Muscle layer of colon (tissue), 2 donors: ENCODE results near the gene CCND2.

ENCODE experiments used
- H3K27ac ChIP-seq: one replicate; pipeline ENCODE4 v1.7.0; 2013; ENCODE audit warnings: low read depth, mild to moderate bottlenecking, low read length, moderate library complexity
- H3K27me3 ChIP-seq, 2 donors: one replicate each; pipeline ENCODE4 v1.7.0; 2013; ENCODE audit warnings: low read length in 2 of 2, mild to moderate bottlenecking in 2 of 2; ENCODE audit not compliant: insufficient read depth in 2 of 2, control insufficient read depth in 1 of 2
- H3K36me3 ChIP-seq: one replicate; pipeline ENCODE4 v1.7.0; 2013; ENCODE audit warnings: mild to moderate bottlenecking, low read length; ENCODE audit not compliant: insufficient read depth
- H3K4me1 ChIP-seq: one replicate; pipeline ENCODE4 v1.7.0; 2013; ENCODE audit warnings: mild to moderate bottlenecking, low read length; ENCODE audit not compliant: insufficient read depth
- H3K4me3 ChIP-seq, 2 donors: one replicate each; pipeline ENCODE4 v1.7.0; 2013; ENCODE audit warnings: low read length in 2 of 2, low read depth in 1 of 2, mild to moderate bottlenecking in 1 of 2, moderate library complexity in 1 of 2
- H3K9ac ChIP-seq: one replicate; pipeline ENCODE4 v1.7.0; 2013; ENCODE audit warnings: low read length
- H3K9me3 ChIP-seq: one replicate; pipeline ENCODE4 v1.7.0; 2013; ENCODE audit warnings: mild to moderate bottlenecking, low read length
- donor health status: abdominal sarcoma.
- donor health status: Adenocarcinoma of cecum.

CCND2 gene

DNA sequence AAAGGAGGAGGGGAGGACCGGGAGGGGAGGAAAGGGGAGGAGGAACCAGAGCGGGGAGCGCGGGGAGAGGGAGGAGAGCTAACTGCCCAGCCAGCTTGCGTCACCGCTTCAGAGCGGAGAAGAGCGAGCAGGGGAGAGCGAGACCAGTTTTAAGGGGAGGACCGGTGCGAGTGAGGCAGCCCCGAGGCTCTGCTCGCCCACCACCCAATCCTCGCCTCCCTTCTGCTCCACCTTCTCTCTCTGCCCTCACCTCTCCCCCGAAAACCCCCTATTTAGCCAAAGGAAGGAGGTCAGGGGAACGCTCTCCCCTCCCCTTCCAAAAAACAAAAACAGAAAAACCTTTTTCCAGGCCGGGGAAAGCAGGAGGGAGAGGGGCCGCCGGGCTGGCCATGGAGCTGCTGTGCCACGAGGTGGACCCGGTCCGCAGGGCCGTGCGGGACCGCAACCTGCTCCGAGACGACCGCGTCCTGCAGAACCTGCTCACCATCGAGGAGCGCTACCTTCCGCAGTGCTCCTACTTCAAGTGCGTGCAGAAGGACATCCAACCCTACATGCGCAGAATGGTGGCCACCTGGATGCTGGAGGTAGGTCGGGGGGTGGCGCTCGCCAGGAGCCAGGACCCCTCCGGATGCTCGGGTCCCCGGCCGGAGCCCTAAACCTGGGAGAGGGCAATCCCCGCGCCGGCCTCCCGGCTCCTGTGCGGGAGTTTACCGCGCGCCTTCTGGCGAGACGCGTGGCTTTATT, at the start of gene CCND2:
CCND2 (plus strand) TSS at position 111 of the 744 bp plus-strand sequence; CDS start at position 390, 279 bp downstream.
- Histone ChIP-seq H3K9me3 (no peaks in the 10 kb centered on the region), H3K36me3 (peaks cover 23% of the 10 kb centered on the region), H3K4me3 (peak within 1 kb of the TSS; percentile 67 to 98), H3K27me3 (no peaks in the 10 kb centered on the region), H3K27ac (peak within 1 kb of the TSS; percentile 99), H3K4me1 (peaks cover 41% of the 10 kb centered on the region), H3K9ac (peak within 1 kb of the TSS; percentile 98)

DNA sequence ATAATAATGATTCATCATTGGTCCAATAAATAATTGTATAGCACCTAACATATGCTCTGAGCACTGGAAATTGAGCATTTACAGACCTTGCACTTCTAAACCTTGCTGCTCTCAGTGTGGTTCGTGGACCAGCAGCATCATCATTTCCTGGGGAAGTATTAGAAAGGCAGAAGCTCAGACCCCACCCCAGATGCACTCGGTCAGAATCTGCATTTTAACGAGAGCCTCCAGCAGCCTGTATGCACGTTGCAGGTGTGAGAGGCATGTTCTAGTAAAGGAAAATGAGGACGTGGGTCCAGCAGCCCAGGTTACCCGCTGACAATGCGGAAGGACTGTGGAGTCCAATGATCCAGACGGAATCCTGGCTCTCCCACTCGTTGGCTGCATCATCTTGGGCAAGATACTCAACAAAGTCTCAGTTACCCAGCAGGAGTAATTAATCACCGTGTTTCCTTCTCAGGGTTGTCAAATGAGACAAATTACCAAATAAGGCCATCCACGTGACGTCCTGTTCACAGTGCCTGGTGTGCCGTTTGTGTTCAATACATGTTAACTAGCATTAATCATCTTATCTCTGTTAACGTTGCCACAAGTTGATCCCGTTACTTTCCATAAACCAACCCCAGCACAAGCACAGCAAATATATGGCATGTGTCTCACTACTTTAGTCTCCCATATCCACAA, 49.2 kb upstream of the CCND2 start:
- H3K36me3 ChIP-seq, result no peaks in the 10 kb centered on the region
- no peaks in the 10 kb centered on the region for H3K9me3 ChIP-seq
- no peaks in the 10 kb centered on the region for H3K27me3 ChIP-seq
- no peak overlapping the region for H3K4me3 ChIP-seq
- H3K4me1 ChIP-seq, result no peaks in the 10 kb centered on the region
- H3K9ac ChIP-seq, result no peak overlapping the region
- no peak overlapping the region for H3K27ac ChIP-seq

DNA sequence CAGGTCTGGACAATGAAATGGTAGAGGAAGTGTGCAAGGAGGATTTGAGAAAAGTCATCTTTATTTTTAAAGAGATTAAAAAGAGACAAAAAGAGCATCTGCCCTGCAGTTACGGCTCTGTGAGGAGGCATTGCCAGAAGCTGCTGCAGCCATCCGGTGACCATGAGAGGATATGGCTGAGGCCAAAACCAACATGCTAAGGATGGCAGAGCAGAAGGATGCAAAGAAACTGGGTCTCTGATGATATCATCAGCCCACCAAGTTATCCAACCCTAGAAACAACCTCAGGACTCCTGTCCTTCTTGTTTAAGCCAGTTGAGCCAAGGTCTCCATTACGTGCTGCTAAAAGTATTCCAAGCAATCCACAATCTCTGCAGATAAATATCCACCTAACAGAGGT, 48.0 kb upstream of the CCND2 start:
- no peak overlapping the region for H3K27ac ChIP-seq
- no peaks in the 10 kb centered on the region for H3K9me3 ChIP-seq

GRCh38 chr12:4227046-4227445, 46.5 kb upstream of the CCND2 start:
- no peak overlapping the region for H3K9ac ChIP-seq
- H3K9me3 ChIP-seq, result no peaks in the 10 kb centered on the region
- H3K4me1 ChIP-seq, result no peaks in the 10 kb centered on the region
- H3K36me3 ChIP-seq, result no peaks in the 10 kb centered on the region
- H3K27me3 ChIP-seq, result no peaks in the 10 kb centered on the region
- H3K27ac ChIP-seq, result no peak overlapping the region
- H3K4me3 ChIP-seq, result no peak overlapping the region

More for the DNA sequence above, 48.0 kb upstream of the CCND2 start:
- Histone ChIP-seq H3K4me3 (no peak overlapping the region), H3K4me1 (no peaks in the 10 kb centered on the region), H3K9ac (no peak overlapping the region), H3K36me3 (no peaks in the 10 kb centered on the region), H3K27me3 (no peaks in the 10 kb centered on the region)

- H3K4me3 ChIP-seq, result no peak overlapping the region
Observed at GRCh38 chr12:4228122-4228580, 45.4 kb upstream of the CCND2 start.

GRCh38 chr12:4230526-4230925, 43.0 kb upstream of the CCND2 start:
- Histone ChIP-seq H3K36me3 (no peaks in the 10 kb centered on the region), H3K4me3 (no peak overlapping the region), H3K4me1 (no peaks in the 10 kb centered on the region), H3K9me3 (no peaks in the 10 kb centered on the region), H3K9ac (no peak overlapping the region), H3K27ac (no peak overlapping the region), H3K27me3 (no peaks in the 10 kb centered on the region)

More at GRCh38 chr12:4228122-4228580, 45.4 kb upstream of the CCND2 start:
- Histone ChIP-seq H3K4me1 (no peaks in the 10 kb centered on the region), H3K9me3 (no peaks in the 10 kb centered on the region), H3K9ac (no peak overlapping the region), H3K27ac (no peak overlapping the region), H3K27me3 (no peaks in the 10 kb centered on the region), H3K36me3 (no peaks in the 10 kb centered on the region)

DNA sequence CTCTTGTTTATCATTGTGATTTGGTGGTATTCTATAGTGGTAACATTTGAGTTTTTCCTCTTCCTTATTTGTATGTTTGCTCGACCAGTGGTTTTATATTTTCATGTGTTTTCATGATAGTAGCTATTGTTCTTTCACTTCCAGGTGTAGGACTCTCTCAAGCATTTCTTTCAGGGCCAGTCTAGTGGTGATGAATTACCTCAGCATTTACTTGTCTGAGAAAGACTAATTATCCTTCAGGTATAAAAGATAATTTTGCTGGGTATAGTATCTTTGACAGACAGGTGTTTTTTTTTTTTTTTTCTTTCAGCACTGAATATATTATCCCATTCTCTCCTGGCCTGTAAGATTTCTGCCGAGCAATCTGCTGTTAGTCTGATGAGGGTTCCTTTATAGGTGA, 35.0 kb upstream of the CCND2 start:
- H3K4me3 ChIP-seq, result no peak overlapping the region
- H3K27me3 ChIP-seq, result no peaks in the 10 kb centered on the region
- H3K4me1 ChIP-seq, result no peaks in the 10 kb centered on the region
- H3K36me3 ChIP-seq, result no peaks in the 10 kb centered on the region
- peaks cover 8% of the 10 kb centered on the region for H3K9me3 ChIP-seq
- H3K27ac ChIP-seq, result no peak overlapping the region
- no peak overlapping the region for H3K9ac ChIP-seq

GRCh38 chr12:4239746-4240145, 33.8 kb upstream of the CCND2 start:
- Histone ChIP-seq H3K4me1 (no peaks in the 10 kb centered on the region), H3K27me3 (no peaks in the 10 kb centered on the region), H3K27ac (no peak overlapping the region), H3K9me3 (peaks cover 8% of the 10 kb centered on the region), H3K36me3 (no peaks in the 10 kb centered on the region), H3K4me3 (no peak overlapping the region), H3K9ac (no peak overlapping the region)

DNA sequence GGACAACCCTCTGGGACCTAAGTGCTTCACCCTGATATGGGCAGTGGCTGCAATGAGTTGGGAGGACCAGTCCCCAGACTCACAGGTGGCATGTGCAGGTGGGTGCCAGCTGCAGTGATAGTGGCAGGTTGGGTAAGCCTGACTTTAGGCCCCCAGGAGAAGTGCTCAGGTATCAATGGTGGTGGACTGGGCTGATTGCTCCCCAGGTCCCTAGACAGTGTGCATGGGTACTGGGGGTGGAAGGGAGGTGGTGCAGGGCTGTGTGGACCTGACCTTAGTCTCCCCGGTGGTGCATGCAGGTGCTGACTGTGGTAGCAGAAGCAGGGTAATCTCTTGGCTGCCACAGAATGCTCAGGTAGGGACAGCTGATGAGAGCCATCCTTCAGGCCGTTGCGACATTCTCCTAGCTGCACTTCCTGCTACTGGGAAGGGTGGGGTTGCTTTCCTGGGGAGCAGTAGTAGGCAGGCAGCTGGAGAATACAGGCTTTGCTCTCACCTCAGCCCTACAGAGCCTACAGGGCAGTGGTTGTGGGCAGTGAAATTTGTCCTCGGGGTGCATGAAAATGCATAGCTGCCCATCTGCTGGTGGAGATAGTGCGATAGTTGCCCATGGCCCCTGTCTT, 33.3 kb upstream of the CCND2 start:
- H3K9ac ChIP-seq, result no peak overlapping the region
- H3K27ac ChIP-seq, result no peak overlapping the region
- no peaks in the 10 kb centered on the region for H3K27me3 ChIP-seq
- no peak overlapping the region for H3K4me3 ChIP-seq
- H3K4me1 ChIP-seq, result no peaks in the 10 kb centered on the region
- H3K36me3 ChIP-seq, result no peaks in the 10 kb centered on the region
- H3K9me3 ChIP-seq, result peaks cover 8% of the 10 kb centered on the region

DNA sequence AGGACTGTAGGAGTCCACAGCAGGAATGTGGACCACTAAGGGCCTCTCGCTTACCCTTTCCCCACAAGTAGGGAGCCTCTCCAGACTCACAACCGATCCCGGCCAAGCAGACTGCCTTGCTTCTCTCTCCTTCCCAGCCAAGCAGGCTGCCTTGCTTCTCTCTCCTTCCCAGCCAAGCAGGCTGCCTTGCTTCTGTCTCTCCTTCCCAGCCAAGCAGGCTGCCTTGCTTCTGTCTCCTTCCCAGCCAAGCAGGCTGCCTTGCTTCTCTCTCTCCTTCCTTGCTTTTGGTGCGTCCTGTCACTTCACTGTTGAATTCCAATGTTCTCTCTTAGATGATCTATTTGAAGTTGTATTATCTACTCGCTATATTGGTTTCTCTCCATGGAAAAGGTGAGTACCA, 32.6 kb upstream of the CCND2 start:
- no peaks in the 10 kb centered on the region for H3K4me1 ChIP-seq
- no peaks in the 10 kb centered on the region for H3K36me3 ChIP-seq
- H3K9me3 ChIP-seq, result peaks cover 8% of the 10 kb centered on the region
- H3K4me3 ChIP-seq, result no peak overlapping the region
- no peak overlapping the region for H3K27ac ChIP-seq
- H3K27me3 ChIP-seq, result no peaks in the 10 kb centered on the region
- H3K9ac ChIP-seq, result no peak overlapping the region

- H3K4me1 ChIP-seq, result no peaks in the 10 kb centered on the region
Observed at GRCh38 chr12:4241592-4241991, 32.0 kb upstream of the CCND2 start.

More at GRCh38 chr12:4241592-4241991, 32.0 kb upstream of the CCND2 start:
- H3K27me3 ChIP-seq, result no peaks in the 10 kb centered on the region
- no peak overlapping the region for H3K9ac ChIP-seq
- H3K27ac ChIP-seq, result no peak overlapping the region
- peaks cover 8% of the 10 kb centered on the region for H3K9me3 ChIP-seq
- H3K36me3 ChIP-seq, result no peaks in the 10 kb centered on the region
- H3K4me3 ChIP-seq, result no peak overlapping the region
